ENCODE measurements around the gene TPST1.
"Not testable (repeated sequence)": the region's sequence is repeated elsewhere in the genome, so short reads cannot be mapped to it uniquely, and the experiment has no call there.

Gene TPST1

GRCh38 chr7:66379542-66380160, 174.5 kb downstream of the TPST1 start:
- DNase-seq (ENCODE audit: low read depth): no peak

- no peak for DNase-seq (ENCODE audit: low read depth)
These were observed 175.2 kb downstream of the TPST1 start for GRCh38 chr7:66380272-66380888.

- DNase-seq (ENCODE audit: low read depth): not testable (repeated sequence)
These were observed 177.2 kb downstream of the TPST1 start for GRCh38 chr7:66382182-66382923.

GRCh38 chr7:66385191-66385905, 180.2 kb downstream of the TPST1 start:
- not testable (repeated sequence) for DNase-seq (ENCODE audit: low read depth)

GRCh38 chr7:66395128-66395571, 190.0 kb downstream of the TPST1 start:
- DNase-seq (ENCODE audit: low read depth): not testable (repeated sequence)

- DNase-seq (ENCODE audit: low read depth): not testable (repeated sequence)
These were observed 190.9 kb downstream of the TPST1 start for GRCh38 chr7:66396052-66396451.

- DNase-seq (ENCODE audit: low read depth): not testable (repeated sequence)
These were observed 193.7 kb downstream of the TPST1 start for GRCh38 chr7:66398841-66399240.

- no peak for DNase-seq (ENCODE audit: low read depth)
These were observed 194.4 kb downstream of the TPST1 start for GRCh38 chr7:66399566-66399965.

- no peak for DNase-seq (ENCODE audit: low read depth)
These were observed 195.3 kb downstream of the TPST1 start for GRCh38 chr7:66400400-66400799.

GRCh38 chr7:66401126-66401525, 196.0 kb downstream of the TPST1 start:
- not testable (repeated sequence) for DNase-seq (ENCODE audit: low read depth)

GRCh38 chr7:66401932-66402331, 196.8 kb downstream of the TPST1 start:
- not testable (repeated sequence) for DNase-seq (ENCODE audit: low read depth)

GRCh38 chr7:66403564-66403963, 198.4 kb downstream of the TPST1 start:
- no peak for DNase-seq (ENCODE audit: low read depth)

- no peak for DNase-seq (ENCODE audit: low read depth)
These were observed 204.4 kb downstream of the TPST1 start for GRCh38 chr7:66409493-66409892.

Measured in activated T-cell treated with anti-CD3 and anti-CD28 coated beads for 48 hours (primary cell).